Upper lobe of right lung (tissue), 1 donor: ENCODE results near the gene MYL7. TPM values are rescaled to one million over a fixed set of nuclear protein-coding genes. Genes with fewer than 3 reads are reported as not detected.

Source experiments
- ATAC-seq: fragments of 200-7000 bp; cut with Tn5 transposase; one replicate; pipeline ENCODE4 v1.9.1; 2020; ENCODE audit warnings: mild to moderate bottlenecking, moderate library complexity
- DNase-seq: peaks from one replicate; pipeline ENCODE4 v3.0.0-alpha.2; 2020
- H3K27ac ChIP-seq: fragments of 200-600 bp; one replicate; pipeline ENCODE4 v1.8.0; 2022
- H3K27me3 ChIP-seq: fragments of 200-600 bp; one replicate; pipeline ENCODE4 v1.8.0; 2022; ENCODE audit warnings: mild to moderate bottlenecking
- H3K36me3 ChIP-seq: fragments of 200-600 bp; one replicate; pipeline ENCODE4 v1.8.0; 2022
- H3K4me1 ChIP-seq: fragments of 200-600 bp; one replicate; pipeline ENCODE4 v1.8.0; 2022
- H3K4me3 ChIP-seq: fragments of 200-600 bp; one replicate; pipeline ENCODE4 v1.8.0; 2022; ENCODE audit warnings: mild to moderate bottlenecking
- H3K9me3 ChIP-seq: fragments of 200-600 bp; one replicate; pipeline ENCODE4 v1.8.0; 2022
- CTCF ChIP-seq: fragments of 200-600 bp; IDR thresholded peaks from one replicate; pipeline ENCODE4 v1.8.0; 2022; ENCODE audit warnings: antibody characterized with exemption
- intact Hi-C: fragments of 100-400 bp; cut with DNase I; formaldehyde crosslinking; loops from one replicate; pipeline ENCODE4 v1.11.0; 2022
- total RNA-seq: library from RNA; stranded (reverse); fragmentation: NEBNext Ultra II Directional; extraction: Animal tissue kit (Norgen Biotek cat#: 25700); gene quantifications from one replicate; pipeline ENCODE4 v1.2.1, GENCODE V29; 2021
- donor health status: DM: no; HTN: yes; CAD: no; lungs with severe emphysema.

Gene MYL7
- total RNA-seq, 1 donor from 2014 or later = 3.1 TPM

GRCh38 chr7:44124822-44125202 is 16.3 kb downstream of the MYL7 start:
- DNase-seq (no peak), ATAC-seq (no peak)
- Histone ChIP-seq H3K4me3 (no peak overlapping the region), H3K9me3 (no peaks in the 10 kb centered on the region), H3K27ac (no peak overlapping the region), H3K4me1 (peaks cover 9% of the 10 kb centered on the region), H3K36me3 (peaks cover 6% of the 10 kb centered on the region), H3K27me3 (no peaks in the 10 kb centered on the region)
- no peak for TF ChIP-seq CTCF
- intact Hi-C loops = no loop called here

GRCh38 chr7:44123190-44124003 is 17.7 kb downstream of the MYL7 start, which contains the start of gene POLD2:
Gene POLD2 (minus strand): TSS chr7:44123548. CDS start chr7:44122053, 1,495 bp downstream.
- peak; percentile 99 for DNase-seq
- H3K4me3 ChIP-seq = peak within 1 kb of the TSS; percentile 70
- ATAC-seq = peak; percentile 99
- peak within 1 kb of the TSS; percentile 75 for H3K27ac ChIP-seq
- peaks cover 6% of the 10 kb centered on the region for H3K36me3 ChIP-seq
- H3K9me3 ChIP-seq = no peaks in the 10 kb centered on the region
- H3K4me1 ChIP-seq = peaks cover 9% of the 10 kb centered on the region
- no peaks in the 10 kb centered on the region for H3K27me3 ChIP-seq
- TF ChIP-seq CTCF = no peak
- intact Hi-C loops = no loop called here

GRCh38 chr7:44122529-44122928 is 18.6 kb downstream of the MYL7 start:
- no peak for DNase-seq
- peaks cover 6% of the 10 kb centered on the region for H3K36me3 ChIP-seq
- intact Hi-C loops = no loop called here
- H3K27ac ChIP-seq = peak overlapping the region; percentile 66
- H3K4me3 ChIP-seq = peak overlapping the region; percentile 70
- ATAC-seq = no peak
- no peak for TF ChIP-seq CTCF
- H3K4me1 ChIP-seq = peaks cover 9% of the 10 kb centered on the region
- no peaks in the 10 kb centered on the region for H3K27me3 ChIP-seq
- no peaks in the 10 kb centered on the region for H3K9me3 ChIP-seq

GRCh38 chr7:44121761-44122420 is 19.2 kb downstream of the MYL7 start:
- intact Hi-C loops = no loop called here
- DNase-seq (peak; percentile 39), ATAC-seq (no peak)
- TF ChIP-seq CTCF = no peak
- no peak overlapping the region for H3K27ac ChIP-seq
- H3K27me3 ChIP-seq = no peaks in the 10 kb centered on the region
- peaks cover 6% of the 10 kb centered on the region for H3K36me3 ChIP-seq
- peaks cover 9% of the 10 kb centered on the region for H3K4me1 ChIP-seq
- H3K9me3 ChIP-seq = no peaks in the 10 kb centered on the region
- H3K4me3 ChIP-seq = no peak overlapping the region

- DNase-seq (no peak), ATAC-seq (no peak)
- Histone ChIP-seq H3K36me3 (peaks cover 6% of the 10 kb centered on the region), H3K27ac (no peak overlapping the region), H3K27me3 (no peaks in the 10 kb centered on the region), H3K9me3 (no peaks in the 10 kb centered on the region), H3K4me1 (peaks cover 9% of the 10 kb centered on the region), H3K4me3 (no peak overlapping the region)
- no peak for TF ChIP-seq CTCF
- intact Hi-C loops = no loop called here
Measured at GRCh38 chr7:44120395-44120794, 20.7 kb downstream of the MYL7 start.
